HepG2 (cell line): Measurements from ENCODE around the gene MBTD1.

Experiments used
- CHD2 ChIP-seq: IDR thresholded peaks from 2 replicates; pipeline ENCODE4 v1.6.1; 2011; ENCODE audit warnings: low read depth, low read length, improper control_type of control experiment
- CTCF ChIP-seq: sonication (generic); formaldehyde crosslinking; IDR thresholded peaks from 2 replicates; pipeline ENCODE4 v1.5.0; 2020; ENCODE audit warnings: mild to moderate bottlenecking, missing genetic modification reagents, moderate library complexity
- POLR2AphosphoS5 ChIP-seq: IDR thresholded peaks from 2 replicates; pipeline ENCODE4 v1.6.1; 2012; ENCODE audit warnings: low read depth, low read length
- SMC3 ChIP-seq: IDR thresholded peaks from 2 replicates; pipeline ENCODE4 v1.6.1; 2011; ENCODE audit warnings: low read length, improper control_type of control experiment
- ZNF441 ChIP-seq: sonication (generic); formaldehyde crosslinking; IDR thresholded peaks from 2 replicates; pipeline ENCODE4 v1.7.0; 2021; ENCODE audit warnings: missing genetic modification reagents, borderline replicate concordance
- ZNF781 ChIP-seq: sonication (generic); formaldehyde crosslinking; IDR thresholded peaks from 2 replicates; pipeline ENCODE4 v1.5.1; 2020; ENCODE audit warnings: borderline replicate concordance, mild to moderate bottlenecking, missing genetic modification reagents; ENCODE audit errors: not compliant biosample characterization

GRCh38 chr17:51270636-51271035 is 10.8 kb upstream of the MBTD1 start:
- TF ChIP-seq ZNF441 (CRISPR knock-in tag) (no peak), CTCF (no peak), POLR2AphosphoS5 (no peak), CHD2 (no peak), SMC3 (no peak), ZNF781 (CRISPR knock-in tag) (no peak)
